ENCODE data around the gene NAT14. TPM values are rescaled to one million over a fixed set of nuclear protein-coding genes. Genes with fewer than 3 reads are reported as not detected.

NAT14 gene
- total RNA-seq, 1 donor, result 18.1 TPM

- TF ChIP-seq CTCF (IDR thresholded peaks at IDR 0.05; ENCODE audit: insufficient read depth, low read depth, low read length), result no peak
- H3K4me3 ChIP-seq (ENCODE audit: low read depth, low read length), result no peak overlapping the region
- no peak for DNase-seq (ENCODE audit: low read depth)
Observed at GRCh38 chr19:55498246-55498840, 13.4 kb downstream of the NAT14 start.

- no peak for TF ChIP-seq CTCF (IDR thresholded peaks at IDR 0.05; ENCODE audit: insufficient read depth, low read depth, low read length)
- no peak overlapping the region for H3K4me3 ChIP-seq (ENCODE audit: low read depth, low read length)
- DNase-seq (ENCODE audit: low read depth), result no peak
Observed at GRCh38 chr19:55500368-55500952, 15.5 kb downstream of the NAT14 start.

GRCh38 chr19:55502197-55502952, 17.4 kb downstream of the NAT14 start:
- no peak for DNase-seq (ENCODE audit: low read depth)
- no peak for TF ChIP-seq CTCF (IDR thresholded peaks at IDR 0.05; ENCODE audit: insufficient read depth, low read depth, low read length)
- H3K4me3 ChIP-seq (ENCODE audit: low read depth, low read length), result no peak overlapping the region

- H3K4me3 ChIP-seq (ENCODE audit: low read depth, low read length), result no peak overlapping the region
Observed at GRCh38 chr19:55503157-55503501, 18.1 kb downstream of the NAT14 start.

GRCh38 chr19:55503502-55504251, 18.7 kb downstream of the NAT14 start:
- H3K4me3 ChIP-seq (ENCODE audit: low read depth, low read length), result peak overlapping the region; percentile 62
- peak; percentile 90 for DNase-seq (ENCODE audit: low read depth)
- peak; percentile 96 for TF ChIP-seq CTCF (IDR thresholded peaks at IDR 0.05; ENCODE audit: insufficient read depth, low read depth, low read length)

More at GRCh38 chr19:55503157-55503501, 18.1 kb downstream of the NAT14 start:
- TF ChIP-seq CTCF (IDR thresholded peaks at IDR 0.05; ENCODE audit: insufficient read depth, low read depth, low read length), result no peak
- no peak for DNase-seq (ENCODE audit: low read depth)

- H3K4me3 ChIP-seq (ENCODE audit: low read depth, low read length), result no peak overlapping the region
- TF ChIP-seq CTCF (IDR thresholded peaks at IDR 0.05; ENCODE audit: insufficient read depth, low read depth, low read length), result no peak
- no peak for DNase-seq (ENCODE audit: low read depth)
Observed at GRCh38 chr19:55504252-55504603, 19.2 kb downstream of the NAT14 start.

All from fibroblast of villous mesenchyme (primary cell).